ENCODE measurements around the gene KCNH1. TPM values are rescaled to one million over a fixed set of nuclear protein-coding genes. Genes with fewer than 3 reads are reported as not detected.

Gene KCNH1
- total and polyA plus RNA-seq, 2 donors from 2014 or later: 0.54 TPM; not detected in 1

DNA sequence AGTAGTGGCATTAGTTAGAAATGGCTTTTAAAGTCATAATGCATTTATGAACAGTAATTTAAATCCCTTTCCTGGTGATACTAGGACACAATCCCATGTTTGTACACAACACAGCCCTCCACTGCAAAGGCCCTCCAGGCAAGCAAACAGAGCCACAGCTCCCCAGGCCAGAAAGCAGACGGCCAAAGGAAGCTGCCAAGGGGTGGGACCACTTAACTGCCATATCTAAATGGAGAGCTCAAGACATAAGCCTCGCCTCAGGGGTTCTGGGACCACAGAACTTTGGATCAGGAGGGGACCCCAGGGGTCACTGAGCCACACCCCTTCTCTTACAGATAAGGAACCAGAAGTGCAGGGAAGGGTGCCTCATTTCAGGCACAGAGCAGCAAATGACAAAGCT lies 189.7 kb downstream of the KCNH1 start:
- intact Hi-C loops (cut with DNase I): no loop called here
- TF ChIP-seq, protein P1, sequence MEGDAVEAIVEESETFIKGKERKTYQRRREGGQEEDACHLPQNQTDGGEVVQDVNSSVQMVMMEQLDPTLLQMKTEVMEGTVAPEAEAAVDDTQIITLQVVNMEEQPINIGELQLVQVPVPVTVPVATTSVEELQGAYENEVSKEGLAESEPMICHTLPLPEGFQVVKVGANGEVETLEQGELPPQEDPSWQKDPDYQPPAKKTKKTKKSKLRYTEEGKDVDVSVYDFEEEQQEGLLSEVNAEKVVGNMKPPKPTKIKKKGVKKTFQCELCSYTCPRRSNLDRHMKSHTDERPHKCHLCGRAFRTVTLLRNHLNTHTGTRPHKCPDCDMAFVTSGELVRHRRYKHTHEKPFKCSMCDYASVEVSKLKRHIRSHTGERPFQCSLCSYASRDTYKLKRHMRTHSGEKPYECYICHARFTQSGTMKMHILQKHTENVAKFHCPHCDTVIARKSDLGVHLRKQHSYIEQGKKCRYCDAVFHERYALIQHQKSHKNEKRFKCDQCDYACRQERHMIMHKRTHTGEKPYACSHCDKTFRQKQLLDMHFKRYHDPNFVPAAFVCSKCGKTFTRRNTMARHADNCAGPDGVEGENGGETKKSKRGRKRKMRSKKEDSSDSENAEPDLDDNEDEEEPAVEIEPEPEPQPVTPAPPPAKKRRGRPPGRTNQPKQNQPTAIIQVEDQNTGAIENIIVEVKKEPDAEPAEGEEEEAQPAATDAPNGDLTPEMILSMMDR (IDR thresholded peaks at IDR 0.05; ENCODE audit: borderline replicate concordance, extremely low read depth, insufficient read depth): no peak
- H3K4me1 ChIP-seq (ENCODE audit: control insufficient read depth in 2 of 3, insufficient read depth in 2 of 3, low read depth in 1 of 3, low read length in 3 of 3): no peaks in the 10 kb centered on the region
- FAIRE-seq: no peak
- DNase-seq: no peak
- H3K9ac ChIP-seq (ENCODE audit: low read length in 3 of 3): no peak overlapping the region
- H3K27ac ChIP-seq (ENCODE audit: low read depth in 2 of 2, low read length in 2 of 2): no peak overlapping the region
- H3K36me3 ChIP-seq (ENCODE audit: control insufficient read depth in 2 of 3, insufficient read depth in 3 of 3, low read length in 3 of 3): no peaks in the 10 kb centered on the region
- H3K9me3 ChIP-seq (ENCODE audit: control insufficient read depth in 2 of 3, insufficient read depth in 1 of 3, low read length in 3 of 3): no peaks in the 10 kb centered on the region
- no peaks in the 10 kb centered on the region for H3K27me3 ChIP-seq (ENCODE audit: control insufficient read depth, insufficient read depth, low read length)
- H3K4me3 ChIP-seq (ENCODE audit: low read length in 3 of 3): no peak overlapping the region

DNA sequence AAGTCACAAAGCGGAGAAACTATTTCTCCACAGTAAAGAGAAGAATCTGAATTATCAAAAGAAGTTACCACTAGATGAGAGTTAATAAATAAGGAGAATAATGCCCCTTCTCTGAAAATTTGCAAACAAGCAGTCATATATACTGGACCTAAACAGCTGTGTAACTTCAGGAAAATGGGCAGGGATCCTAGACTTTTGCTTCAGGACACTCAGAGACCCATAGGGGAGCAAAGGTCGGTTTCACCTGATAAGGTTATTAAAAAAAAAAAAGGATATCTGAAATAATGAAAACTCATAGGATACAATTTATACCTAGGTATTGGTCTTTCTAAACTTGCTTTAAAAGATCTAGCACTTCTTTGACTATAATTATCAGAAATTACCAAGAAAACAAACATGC lies 191.4 kb downstream of the KCNH1 start:
- no peak overlapping the region for H3K4me3 ChIP-seq (ENCODE audit: low read length in 3 of 3)
- intact Hi-C loops (cut with DNase I): no loop called here
- no peaks in the 10 kb centered on the region for H3K36me3 ChIP-seq (ENCODE audit: control insufficient read depth in 2 of 3, insufficient read depth in 3 of 3, low read length in 3 of 3)
- H3K27me3 ChIP-seq (ENCODE audit: control insufficient read depth, insufficient read depth, low read length): no peaks in the 10 kb centered on the region
- TF ChIP-seq, protein P1 (IDR thresholded peaks at IDR 0.05; ENCODE audit: borderline replicate concordance, extremely low read depth, insufficient read depth): no peak
- no peaks in the 10 kb centered on the region for H3K9me3 ChIP-seq (ENCODE audit: control insufficient read depth in 2 of 3, insufficient read depth in 1 of 3, low read length in 3 of 3)
- no peak overlapping the region for H3K9ac ChIP-seq (ENCODE audit: low read length in 3 of 3)
- DNase-seq (no peak), FAIRE-seq (no peak)
- no peaks in the 10 kb centered on the region for H3K4me1 ChIP-seq (ENCODE audit: control insufficient read depth in 2 of 3, insufficient read depth in 2 of 3, low read depth in 1 of 3, low read length in 3 of 3)
- H3K27ac ChIP-seq (ENCODE audit: low read depth in 2 of 2, low read length in 2 of 2): no peak overlapping the region

DNA sequence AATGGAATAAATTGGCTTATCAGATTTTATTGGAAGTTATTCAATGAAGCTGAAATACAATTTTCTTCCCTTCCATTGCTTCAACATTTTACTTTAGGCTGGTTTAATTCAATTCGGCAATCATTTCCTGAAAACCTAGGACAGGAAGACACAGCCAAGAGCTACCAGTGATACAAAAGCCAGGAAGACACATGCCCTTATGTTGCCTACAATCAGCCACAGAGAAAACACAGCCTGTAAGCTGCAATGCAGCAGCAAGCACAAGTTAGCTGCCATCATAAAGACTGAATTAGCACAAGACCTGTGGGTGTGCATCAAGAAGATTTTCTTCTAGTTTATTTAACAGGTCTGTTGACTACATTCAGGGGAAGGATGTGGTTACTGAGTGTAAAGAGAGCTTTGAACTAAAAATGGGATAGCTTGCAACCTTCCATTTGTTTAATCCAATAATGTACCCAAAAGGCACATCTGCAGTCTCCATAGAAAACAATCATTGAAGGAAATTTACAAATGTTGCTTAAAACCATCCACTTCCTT lies 193.8 kb downstream of the KCNH1 start:
- Histone ChIP-seq H3K27me3 (ENCODE audit: control insufficient read depth, insufficient read depth, low read length) (no peaks in the 10 kb centered on the region), H3K9ac (ENCODE audit: low read length in 3 of 3) (no peak overlapping the region), H3K9me3 (ENCODE audit: control insufficient read depth in 2 of 3, insufficient read depth in 1 of 3, low read length in 3 of 3) (no peaks in the 10 kb centered on the region), H3K4me3 (ENCODE audit: low read length in 3 of 3) (no peak overlapping the region), H3K4me1 (ENCODE audit: control insufficient read depth in 2 of 3, insufficient read depth in 2 of 3, low read depth in 1 of 3, low read length in 3 of 3) (no peaks in the 10 kb centered on the region), H3K36me3 (ENCODE audit: control insufficient read depth in 2 of 3, insufficient read depth in 3 of 3, low read length in 3 of 3) (no peaks in the 10 kb centered on the region), H3K27ac (ENCODE audit: low read depth in 2 of 2, low read length in 2 of 2) (no peak overlapping the region)
- DNase-seq: no peak
- TF ChIP-seq, protein P1 (IDR thresholded peaks at IDR 0.05; ENCODE audit: borderline replicate concordance, extremely low read depth, insufficient read depth): no peak
- FAIRE-seq: no peak
- intact Hi-C loops (cut with DNase I): no loop called here

DNA sequence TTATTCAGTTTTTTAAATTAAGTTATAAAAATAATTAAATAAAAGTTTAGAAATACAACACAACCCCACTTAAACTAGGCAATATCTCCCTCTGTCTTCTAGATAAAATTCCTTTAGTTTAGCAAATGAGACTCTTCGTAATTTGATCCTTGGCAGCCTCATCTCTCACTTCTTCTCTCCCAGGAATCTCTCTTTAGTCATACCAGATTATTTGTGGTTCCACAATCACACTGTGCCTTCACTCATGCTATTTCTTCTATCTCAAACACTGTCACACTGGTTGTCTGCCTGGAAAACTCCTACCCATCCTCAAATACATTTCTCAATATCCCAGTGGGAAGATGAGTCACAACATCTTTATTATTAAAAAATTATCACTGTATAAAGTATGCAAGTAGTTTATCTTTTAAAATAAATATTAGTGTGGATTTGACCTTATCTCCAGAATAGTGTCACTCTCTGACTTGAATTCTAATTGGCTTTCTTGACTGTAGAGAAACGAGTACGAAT lies 195.5 kb downstream of the KCNH1 start:
- no peak overlapping the region for H3K9ac ChIP-seq (ENCODE audit: low read length in 3 of 3)
- H3K4me1 ChIP-seq (ENCODE audit: control insufficient read depth in 2 of 3, insufficient read depth in 2 of 3, low read depth in 1 of 3, low read length in 3 of 3): no peaks in the 10 kb centered on the region
- H3K9me3 ChIP-seq (ENCODE audit: control insufficient read depth in 2 of 3, insufficient read depth in 1 of 3, low read length in 3 of 3): no peaks in the 10 kb centered on the region
- FAIRE-seq: no peak
- no peak overlapping the region for H3K27ac ChIP-seq (ENCODE audit: low read depth in 2 of 2, low read length in 2 of 2)
- DNase-seq: no peak
- H3K27me3 ChIP-seq (ENCODE audit: control insufficient read depth, insufficient read depth, low read length): no peaks in the 10 kb centered on the region
- H3K4me3 ChIP-seq (ENCODE audit: low read length in 3 of 3): no peak overlapping the region
- no peaks in the 10 kb centered on the region for H3K36me3 ChIP-seq (ENCODE audit: control insufficient read depth in 2 of 3, insufficient read depth in 3 of 3, low read length in 3 of 3)
- TF ChIP-seq, protein P1 (IDR thresholded peaks at IDR 0.05; ENCODE audit: borderline replicate concordance, extremely low read depth, insufficient read depth): no peak
- intact Hi-C loops (cut with DNase I): no loop called here

All from kidney (tissue), 14 donors.